Measurements from ENCODE around the gene U2SURP. TPM values are rescaled to one million over a fixed set of nuclear protein-coding genes. Genes with fewer than 3 reads are reported as not detected.
"Not testable (repeated sequence)": the region's sequence is repeated elsewhere in the genome, so short reads cannot be mapped to it uniquely, and the experiment has no call there.

The U2SURP gene
- total RNA-seq, 1 donor from 2014 or later = 106 TPM

DNA sequence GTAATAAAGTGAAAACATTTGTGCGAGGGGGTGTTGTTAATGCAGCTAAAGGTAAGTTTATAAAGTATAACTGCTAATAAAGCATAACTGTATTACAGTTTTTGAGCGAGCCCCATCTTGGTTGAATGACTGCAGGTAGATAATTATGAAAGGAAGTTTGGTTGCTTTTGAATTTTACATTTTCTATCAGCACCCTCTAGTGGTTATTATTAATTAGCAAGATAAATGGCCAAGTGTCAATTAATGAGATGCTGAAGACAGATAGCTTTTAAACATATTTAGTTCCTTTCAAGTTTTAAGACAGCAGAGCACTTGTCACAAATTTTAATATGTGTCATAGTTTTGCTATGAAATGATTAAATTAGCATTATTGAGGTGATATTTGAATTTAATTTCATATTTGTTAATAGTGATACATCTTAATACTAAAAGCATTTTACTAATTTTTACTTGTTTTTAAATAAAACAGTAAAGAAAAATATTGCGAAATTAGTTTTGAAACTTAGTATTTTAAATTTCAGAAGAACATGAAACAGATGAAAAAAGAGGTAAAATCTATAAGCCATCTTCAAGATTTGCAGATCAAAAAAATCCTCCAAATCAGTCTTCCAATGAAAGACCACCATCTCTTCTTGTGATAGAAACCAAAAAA is 15.1 kb downstream of the U2SURP start:
- H3K4me3 Mint-ChIP-seq (ENCODE audit: unreplicated experiment) = no peak overlapping the region
- H3K36me3 ChIP-seq (ENCODE audit: insufficient read depth, low read length) = peaks cover 28% of the 10 kb centered on the region
- H3K4me3 ChIP-seq (ENCODE audit: insufficient read depth, low read depth, low read length) = no peak overlapping the region
- H3K9me3 Mint-ChIP-seq (ENCODE audit: unreplicated experiment) = no peaks in the 10 kb centered on the region
- H2AFZ ChIP-seq (ENCODE audit: low read depth, low read length) = no peak overlapping the region
- H3K79me2 ChIP-seq (ENCODE audit: insufficient read depth, low read length) = peaks cover 55% of the 10 kb centered on the region
- no peak overlapping the region for H3K9ac ChIP-seq (ENCODE audit: low read length)
- H3K9me3 ChIP-seq (ENCODE audit: insufficient read depth, low read depth, low read length) = no peaks in the 10 kb centered on the region
- H3K27me3 ChIP-seq (ENCODE audit: insufficient read depth, low read length) = no peaks in the 10 kb centered on the region
- peaks cover 8% of the 10 kb centered on the region for H3K4me1 Mint-ChIP-seq (ENCODE audit: low read depth, unreplicated experiment)
- no peak for TF ChIP-seq EZH2 (IDR thresholded peaks at IDR 0.05; ENCODE audit: insufficient read depth, low read length)
- TF ChIP-seq, protein P1, sequence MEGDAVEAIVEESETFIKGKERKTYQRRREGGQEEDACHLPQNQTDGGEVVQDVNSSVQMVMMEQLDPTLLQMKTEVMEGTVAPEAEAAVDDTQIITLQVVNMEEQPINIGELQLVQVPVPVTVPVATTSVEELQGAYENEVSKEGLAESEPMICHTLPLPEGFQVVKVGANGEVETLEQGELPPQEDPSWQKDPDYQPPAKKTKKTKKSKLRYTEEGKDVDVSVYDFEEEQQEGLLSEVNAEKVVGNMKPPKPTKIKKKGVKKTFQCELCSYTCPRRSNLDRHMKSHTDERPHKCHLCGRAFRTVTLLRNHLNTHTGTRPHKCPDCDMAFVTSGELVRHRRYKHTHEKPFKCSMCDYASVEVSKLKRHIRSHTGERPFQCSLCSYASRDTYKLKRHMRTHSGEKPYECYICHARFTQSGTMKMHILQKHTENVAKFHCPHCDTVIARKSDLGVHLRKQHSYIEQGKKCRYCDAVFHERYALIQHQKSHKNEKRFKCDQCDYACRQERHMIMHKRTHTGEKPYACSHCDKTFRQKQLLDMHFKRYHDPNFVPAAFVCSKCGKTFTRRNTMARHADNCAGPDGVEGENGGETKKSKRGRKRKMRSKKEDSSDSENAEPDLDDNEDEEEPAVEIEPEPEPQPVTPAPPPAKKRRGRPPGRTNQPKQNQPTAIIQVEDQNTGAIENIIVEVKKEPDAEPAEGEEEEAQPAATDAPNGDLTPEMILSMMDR (IDR thresholded peaks at IDR 0.05; ENCODE audit: insufficient read depth, low read depth, low read length) = peak; percentile 50
- H3K36me3 Mint-ChIP-seq (ENCODE audit: low read depth, unreplicated experiment) = peaks cover 11% of the 10 kb centered on the region
- DNase-seq (ENCODE audit: low read depth) = no peak
- H3K27me3 Mint-ChIP-seq (ENCODE audit: low read depth, unreplicated experiment) = no peaks in the 10 kb centered on the region
- H4K20me1 ChIP-seq (ENCODE audit: insufficient read depth, low read length) = no peaks in the 10 kb centered on the region
- no peaks in the 10 kb centered on the region for H3K4me1 ChIP-seq (ENCODE audit: insufficient read depth, low read length)
- no peak overlapping the region for H3K27ac ChIP-seq (ENCODE audit: low read depth, low read length)
- FAIRE-seq = no peak
- H3K4me2 ChIP-seq (ENCODE audit: low read length) = no peak overlapping the region
- H3K27ac Mint-ChIP-seq (ENCODE audit: unreplicated experiment) = no peak overlapping the region

DNA sequence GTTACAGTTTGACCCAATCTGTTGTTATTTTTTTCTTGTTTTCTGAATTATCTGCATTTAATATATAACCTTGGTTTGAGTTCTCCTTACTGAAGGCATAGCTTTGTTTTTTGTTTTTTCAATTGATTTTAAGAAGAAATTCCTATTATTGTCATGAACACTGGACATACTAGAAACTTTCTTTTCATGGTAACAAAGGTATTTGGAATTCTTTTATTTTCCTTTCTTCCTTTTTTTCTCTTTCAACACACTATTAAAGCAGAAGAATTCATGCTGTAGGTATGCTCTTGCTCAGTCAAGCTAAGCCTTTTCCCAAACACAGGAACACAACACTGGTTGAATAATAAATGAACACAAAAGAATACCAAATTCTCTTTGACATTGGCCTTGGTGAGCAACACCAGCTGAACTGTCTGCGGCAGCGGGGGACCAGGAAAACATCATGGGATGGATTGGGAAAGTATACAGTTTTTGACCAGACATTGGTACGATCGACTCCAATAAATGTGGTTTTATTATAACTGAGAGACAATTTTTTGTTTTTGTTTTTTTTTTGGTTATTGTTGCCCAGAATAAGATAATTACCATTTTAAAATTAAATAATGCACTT is 23.1 kb downstream of the U2SURP start:
- Mint-ChIP-seq H3K36me3 (ENCODE audit: low read depth, unreplicated experiment) (peaks cover 13% of the 10 kb centered on the region), H3K4me3 (ENCODE audit: unreplicated experiment) (no peak overlapping the region), H3K27me3 (ENCODE audit: low read depth, unreplicated experiment) (no peaks in the 10 kb centered on the region), H3K27ac (ENCODE audit: unreplicated experiment) (no peak overlapping the region), H3K9me3 (ENCODE audit: unreplicated experiment) (no peaks in the 10 kb centered on the region), H3K4me1 (ENCODE audit: low read depth, unreplicated experiment) (no peaks in the 10 kb centered on the region)
- TF ChIP-seq, protein P1 (IDR thresholded peaks at IDR 0.05; ENCODE audit: insufficient read depth, low read depth, low read length) = no peak
- no peak for TF ChIP-seq EZH2 (IDR thresholded peaks at IDR 0.05; ENCODE audit: insufficient read depth, low read length)
- no peak overlapping the region for H3K9ac ChIP-seq (ENCODE audit: low read length)
- H3K27ac ChIP-seq (ENCODE audit: low read depth, low read length) = no peak overlapping the region
- no peaks in the 10 kb centered on the region for H3K4me1 ChIP-seq (ENCODE audit: insufficient read depth, low read length)
- no peak overlapping the region for H3K4me2 ChIP-seq (ENCODE audit: low read length)
- H2AFZ ChIP-seq (ENCODE audit: low read depth, low read length) = no peak overlapping the region
- FAIRE-seq = no peak
- H3K27me3 ChIP-seq (ENCODE audit: insufficient read depth, low read length) = no peaks in the 10 kb centered on the region
- no peak overlapping the region for H3K4me3 ChIP-seq (ENCODE audit: insufficient read depth, low read depth, low read length)
- DNase-seq (ENCODE audit: low read depth) = no peak
- H3K36me3 ChIP-seq (ENCODE audit: insufficient read depth, low read length) = peaks cover 63% of the 10 kb centered on the region
- no peaks in the 10 kb centered on the region for H3K79me2 ChIP-seq (ENCODE audit: insufficient read depth, low read length)
- no peaks in the 10 kb centered on the region for H3K9me3 ChIP-seq (ENCODE audit: insufficient read depth, low read depth, low read length)
- no peaks in the 10 kb centered on the region for H4K20me1 ChIP-seq (ENCODE audit: insufficient read depth, low read length)

DNA sequence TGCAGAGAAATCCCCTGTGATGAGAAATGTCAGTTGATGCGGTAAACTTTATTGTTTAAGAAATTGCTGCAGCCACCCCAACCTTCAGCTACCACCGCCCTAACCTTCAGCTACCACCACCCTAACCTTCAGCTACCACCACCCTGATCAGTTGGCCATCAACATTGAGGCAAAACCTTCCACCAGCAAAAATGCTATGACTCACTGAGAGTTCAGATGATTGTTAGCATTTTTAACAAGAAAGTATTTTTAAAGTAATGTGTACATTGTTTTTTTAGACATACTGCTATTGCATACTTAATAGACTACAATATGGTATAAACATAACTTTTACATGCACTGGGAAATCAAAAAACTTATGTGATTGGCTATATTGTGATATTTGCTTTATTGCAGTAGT is 30.0 kb downstream of the U2SURP start:
- Mint-ChIP-seq H3K36me3 (ENCODE audit: low read depth, unreplicated experiment) (peaks cover 22% of the 10 kb centered on the region), H3K27me3 (ENCODE audit: low read depth, unreplicated experiment) (no peaks in the 10 kb centered on the region), H3K27ac (ENCODE audit: unreplicated experiment) (no peak overlapping the region), H3K9me3 (ENCODE audit: unreplicated experiment) (peaks cover 2% of the 10 kb centered on the region), H3K4me1 (ENCODE audit: low read depth, unreplicated experiment) (peaks cover 9% of the 10 kb centered on the region), H3K4me3 (ENCODE audit: unreplicated experiment) (no peak overlapping the region)
- DNase-seq (ENCODE audit: low read depth) (no peak), FAIRE-seq (no peak)
- Histone ChIP-seq H3K36me3 (ENCODE audit: insufficient read depth, low read length) (peaks cover 39% of the 10 kb centered on the region), H3K9me3 (ENCODE audit: insufficient read depth, low read depth, low read length) (no peaks in the 10 kb centered on the region), H3K4me3 (ENCODE audit: insufficient read depth, low read depth, low read length) (no peak overlapping the region), H2AFZ (ENCODE audit: low read depth, low read length) (no peak overlapping the region), H4K20me1 (ENCODE audit: insufficient read depth, low read length) (no peaks in the 10 kb centered on the region), H3K9ac (ENCODE audit: low read length) (no peak overlapping the region), H3K4me2 (ENCODE audit: low read length) (no peak overlapping the region), H3K79me2 (ENCODE audit: insufficient read depth, low read length) (peaks cover 5% of the 10 kb centered on the region), H3K27ac (ENCODE audit: low read depth, low read length) (no peak overlapping the region), H3K4me1 (ENCODE audit: insufficient read depth, low read length) (no peaks in the 10 kb centered on the region), H3K27me3 (ENCODE audit: insufficient read depth, low read length) (no peaks in the 10 kb centered on the region)
- no peak for TF ChIP-seq EZH2 (IDR thresholded peaks at IDR 0.05; ENCODE audit: insufficient read depth, low read length)
- TF ChIP-seq, protein P1 (IDR thresholded peaks at IDR 0.05; ENCODE audit: insufficient read depth, low read depth, low read length) = no peak

DNA sequence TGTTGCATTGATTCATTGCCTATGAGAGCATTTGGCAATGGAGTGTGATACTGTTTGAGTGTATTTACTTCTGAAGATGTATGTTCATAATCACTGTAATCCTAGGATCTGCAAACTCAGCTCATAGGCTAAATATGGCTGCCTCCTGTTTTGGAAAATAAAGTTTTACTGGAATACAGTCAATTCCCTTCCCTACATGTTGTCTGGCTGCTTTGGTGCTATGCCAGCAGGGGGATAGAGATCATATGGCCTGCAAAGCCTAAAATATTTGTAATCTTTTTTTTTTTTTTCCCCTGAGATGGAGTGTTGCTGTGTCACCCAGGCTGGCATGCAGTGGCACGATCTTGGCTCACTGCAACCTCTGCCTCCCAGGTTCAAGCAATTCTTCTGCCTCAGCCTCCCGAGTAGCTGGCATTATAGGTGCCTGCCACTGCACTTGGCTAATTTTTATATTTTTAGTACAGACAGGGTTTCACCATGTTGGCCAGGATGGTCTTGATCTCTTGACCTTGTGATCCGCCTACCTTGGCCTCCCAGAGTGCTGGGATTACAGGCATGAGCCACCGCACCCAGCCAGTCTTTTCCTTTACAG is 30.5 kb downstream of the U2SURP start:
- not testable (repeated sequence) for H3K4me3 Mint-ChIP-seq (ENCODE audit: unreplicated experiment); H3K27ac Mint-ChIP-seq (ENCODE audit: unreplicated experiment); H4K20me1 ChIP-seq (ENCODE audit: insufficient read depth, low read length); H3K4me3 ChIP-seq (ENCODE audit: insufficient read depth, low read depth, low read length); H3K27me3 ChIP-seq (ENCODE audit: insufficient read depth, low read length); H3K79me2 ChIP-seq (ENCODE audit: insufficient read depth, low read length); DNase-seq (ENCODE audit: low read depth); H3K9me3 ChIP-seq (ENCODE audit: insufficient read depth, low read depth, low read length); H3K9ac ChIP-seq (ENCODE audit: low read length); FAIRE-seq; H2AFZ ChIP-seq (ENCODE audit: low read depth, low read length); H3K4me2 ChIP-seq (ENCODE audit: low read length); H3K27ac ChIP-seq (ENCODE audit: low read depth, low read length); H3K4me1 ChIP-seq (ENCODE audit: insufficient read depth, low read length); H3K27me3 Mint-ChIP-seq (ENCODE audit: low read depth, unreplicated experiment); H3K9me3 Mint-ChIP-seq (ENCODE audit: unreplicated experiment); H3K4me1 Mint-ChIP-seq (ENCODE audit: low read depth, unreplicated experiment)
- peaks cover 44% of the 10 kb centered on the region for H3K36me3 ChIP-seq (ENCODE audit: insufficient read depth, low read length)
- H3K36me3 Mint-ChIP-seq (ENCODE audit: low read depth, unreplicated experiment) = peaks cover 24% of the 10 kb centered on the region

All from astrocyte (in vitro differentiated cells and primary cell).